HG03159 (cell line): ENCODE results near the gene ANXA8L1.
"Not testable (repeated sequence)": the region's sequence is repeated elsewhere in the genome, so short reads cannot be mapped to it uniquely, and the experiment has no call there.

Experiments
- ATAC-seq: cut with Tn5 transposase; IDR thresholded peaks from one replicate; pipeline ENCODE4 v1.9.1; 2021; ENCODE audit warnings: mild to moderate bottlenecking, moderate library complexity; ENCODE audit not compliant: unreplicated experiment

ANXA8L1 gene

GRCh38 chr10:46375406-46375805 is at the start of gene ANXA8L1:
Gene ANXA8L1, plus strand, starts transcription at chr10:46375776. Its CDS starts 76 bp downstream, at chr10:46375852.
- not testable (repeated sequence) for ATAC-seq

GRCh38 chr10:46326066-46326465 is 49.5 kb upstream of the ANXA8L1 start:
- no peak for ATAC-seq

GRCh38 chr10:46326971-46327370 is 48.6 kb upstream of the ANXA8L1 start:
- ATAC-seq, result no peak

- ATAC-seq, result no peak
These were observed 47.9 kb upstream of the ANXA8L1 start for GRCh38 chr10:46327685-46328084.

GRCh38 chr10:46328853-46329689 is 46.5 kb upstream of the ANXA8L1 start:
- ATAC-seq, result no peak

GRCh38 chr10:46329690-46330016 is 45.9 kb upstream of the ANXA8L1 start:
- no peak for ATAC-seq

- no peak for ATAC-seq
These were observed 44.7 kb upstream of the ANXA8L1 start for GRCh38 chr10:46330894-46331293.

- ATAC-seq, result not testable (repeated sequence)
These were observed 10.1 kb upstream of the ANXA8L1 start for GRCh38 chr10:46365484-46365883.

GRCh38 chr10:46367209-46367608 is 8.4 kb upstream of the ANXA8L1 start:
- not testable (repeated sequence) for ATAC-seq

- not testable (repeated sequence) for ATAC-seq
These were observed 7.8 kb upstream of the ANXA8L1 start for GRCh38 chr10:46367666-46368240.

GRCh38 chr10:46368956-46369355 is 6.6 kb upstream of the ANXA8L1 start:
- ATAC-seq, result not testable (repeated sequence)

- ATAC-seq, result not testable (repeated sequence)
These were observed 1.2 kb upstream of the ANXA8L1 start for GRCh38 chr10:46374410-46374809.

- not testable (repeated sequence) for ATAC-seq
These were observed 1.4 kb downstream of the ANXA8L1 start for GRCh38 chr10:46377022-46377421.

GRCh38 chr10:46377651-46378050 is 2.1 kb downstream of the ANXA8L1 start:
- ATAC-seq, result not testable (repeated sequence)

- not testable (repeated sequence) for ATAC-seq
These were observed 2.5 kb downstream of the ANXA8L1 start for GRCh38 chr10:46378108-46378507.

GRCh38 chr10:46379233-46379848 is 3.8 kb downstream of the ANXA8L1 start:
- ATAC-seq, result not testable (repeated sequence)

GRCh38 chr10:46385858-46386257 is 10.3 kb downstream of the ANXA8L1 start:
- ATAC-seq, result not testable (repeated sequence)

GRCh38 chr10:46386694-46387093 is 11.1 kb downstream of the ANXA8L1 start:
- not testable (repeated sequence) for ATAC-seq

GRCh38 chr10:46387309-46387902 is 11.8 kb downstream of the ANXA8L1 start:
- ATAC-seq, result not testable (repeated sequence)

GRCh38 chr10:46391422-46391821 is 15.8 kb downstream of the ANXA8L1 start:
- ATAC-seq, result not testable (repeated sequence)
